ENCODE measurements around the gene DELE1.

DELE1 gene

GRCh38 chr5:141966275-141966962, 42.7 kb downstream of the DELE1 start:
- ATAC-seq (replicated peaks) (no peak), DNase-seq (no peak)
- peak overlapping the region; percentile 56 for H3K27ac Mint-ChIP-seq
- H3K27me3 Mint-ChIP-seq, result no peaks in the 10 kb centered on the region
- H3K4me3 Mint-ChIP-seq, result no peak overlapping the region
- H3K9me3 Mint-ChIP-seq, result no peaks in the 10 kb centered on the region
- H3K36me3 Mint-ChIP-seq, result peaks cover 0 to 3% of the 10 kb centered on the region in 2 donors
- peaks cover 24 to 40% of the 10 kb centered on the region in 2 donors for H3K4me1 Mint-ChIP-seq

GRCh38 chr5:141966963-141967333, 43.3 kb downstream of the DELE1 start:
- ATAC-seq (replicated peaks) (no peak), DNase-seq (no peak)
- Mint-ChIP-seq H3K36me3 (peaks cover 0 to 4% of the 10 kb centered on the region in 2 donors), H3K9me3 (no peaks in the 10 kb centered on the region), H3K4me1 (peaks cover 24 to 43% of the 10 kb centered on the region in 2 donors), H3K27me3 (no peaks in the 10 kb centered on the region), H3K4me3 (no peak overlapping the region), H3K27ac (peak overlapping the region; percentile 56)

DNA sequence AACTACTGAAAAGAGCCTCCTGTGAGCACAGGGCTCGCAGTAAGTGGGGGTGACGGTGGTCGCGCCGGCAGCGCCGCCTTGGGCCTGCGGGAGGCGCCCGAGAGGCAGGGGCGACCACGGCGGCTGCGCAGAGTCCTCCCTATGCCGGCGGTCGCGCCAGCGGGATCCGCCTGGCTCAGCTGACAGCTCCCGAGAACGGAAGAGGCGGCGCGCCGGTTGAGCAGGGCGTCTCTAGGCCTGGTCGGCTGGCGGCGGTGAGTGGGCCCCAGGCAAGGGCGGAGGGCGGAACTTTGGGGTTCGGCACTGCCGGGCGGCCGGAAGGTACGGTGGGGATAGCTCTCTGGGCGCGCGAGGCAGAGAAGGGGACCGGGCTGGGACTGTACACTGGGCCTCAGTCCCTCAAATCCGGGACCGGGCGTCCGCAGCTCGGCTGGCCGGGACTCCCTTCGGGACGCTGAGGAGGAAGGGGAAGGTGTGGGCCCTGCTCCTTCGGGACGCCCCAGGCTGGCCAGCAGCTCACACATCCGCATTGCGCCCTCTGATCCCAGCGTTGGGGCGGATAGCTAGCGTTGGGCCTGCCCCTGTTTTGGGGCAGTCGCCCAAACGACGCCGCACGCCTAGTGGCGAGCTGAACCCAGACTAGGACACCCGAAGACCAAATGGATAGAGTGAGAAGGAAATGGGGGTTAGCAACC, 45.4 kb downstream of the DELE1 start, which contains the start of gene RNF14:
TSS of gene RNF14 (plus strand) at position 192 of the 695 bp plus-strand sequence. CDS start 4,484 bp downstream, outside the sequence.
- Mint-ChIP-seq H3K4me3 (peak within 1 kb of the TSS; percentile 87 to 97), H3K4me1 (peaks cover 24 to 43% of the 10 kb centered on the region in 2 donors), H3K27ac (peak within 1 kb of the TSS; percentile 98), H3K9me3 (no peaks in the 10 kb centered on the region), H3K36me3 (peaks cover 2 to 7% of the 10 kb centered on the region in 2 donors), H3K27me3 (no peaks in the 10 kb centered on the region)
- ATAC-seq (replicated peaks), result peak; percentile 92 to 95
- DNase-seq, result peak; percentile 94

DNA sequence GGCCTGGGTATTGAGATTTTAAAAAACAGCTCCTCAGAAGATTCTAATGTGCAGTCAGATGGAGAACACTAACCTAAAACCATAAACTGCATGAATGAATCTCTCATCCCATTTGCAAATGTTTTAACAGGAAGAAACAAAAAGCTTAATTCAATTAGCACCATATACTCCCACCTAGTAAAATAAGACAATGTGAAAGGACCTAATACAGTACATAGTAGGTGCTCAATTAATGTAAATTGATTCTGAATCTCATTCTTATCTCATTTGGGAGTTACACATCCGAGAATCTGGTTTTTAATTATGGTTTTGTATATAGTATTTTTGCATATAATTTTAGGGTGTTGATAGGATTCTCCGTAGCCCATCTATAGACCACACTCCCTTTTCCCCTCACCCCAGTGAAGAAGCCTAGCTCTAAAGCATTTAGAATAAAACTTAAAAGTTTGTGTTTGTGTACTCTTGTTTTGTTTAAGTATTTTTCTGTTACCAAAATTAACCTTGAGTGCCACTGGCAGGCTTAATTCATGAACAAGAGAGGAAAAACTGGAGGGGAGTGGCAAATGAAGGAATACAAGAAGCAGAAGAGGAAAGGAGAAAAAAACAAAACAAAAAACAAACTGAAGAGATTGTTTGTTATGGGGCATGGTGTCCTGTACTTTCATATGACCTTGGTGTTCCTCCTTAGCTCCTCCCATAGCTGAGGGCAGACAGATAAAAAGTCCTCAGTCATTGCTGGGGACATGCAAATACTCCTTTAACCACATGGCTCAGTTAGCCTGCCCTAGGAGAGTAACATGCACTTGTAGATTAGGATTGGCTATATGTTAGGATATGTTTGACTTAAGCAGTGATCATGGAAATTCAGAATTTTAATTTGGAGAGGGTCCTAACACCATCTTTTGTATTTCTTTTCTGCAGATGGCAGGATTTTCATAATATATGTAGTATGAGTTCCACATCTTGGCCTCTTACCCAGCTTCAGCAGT, 46.4 kb downstream of the DELE1 start:
- H3K27ac Mint-ChIP-seq, result peak overlapping the region; percentile 98
- H3K27me3 Mint-ChIP-seq, result no peaks in the 10 kb centered on the region
- no peaks in the 10 kb centered on the region for H3K9me3 Mint-ChIP-seq
- peak; percentile 28 to 33 for ATAC-seq (replicated peaks)
- DNase-seq, result no peak
- peaks cover 2 to 15% of the 10 kb centered on the region in 2 donors for H3K36me3 Mint-ChIP-seq
- peaks cover 24 to 43% of the 10 kb centered on the region in 2 donors for H3K4me1 Mint-ChIP-seq
- H3K4me3 Mint-ChIP-seq, result peak overlapping the region; percentile 87 to 97

- Mint-ChIP-seq H3K9me3 (no peaks in the 10 kb centered on the region), H3K4me3 (no peak overlapping the region), H3K36me3 (peaks cover 18 to 33% of the 10 kb centered on the region in 2 donors), H3K27me3 (no peaks in the 10 kb centered on the region), H3K27ac (no peak overlapping the region), H3K4me1 (peaks cover 11 to 21% of the 10 kb centered on the region in 2 donors)
- ATAC-seq (replicated peaks) (no peak), DNase-seq (no peak)
Measured at GRCh38 chr5:141973871-141974595, 50.4 kb downstream of the DELE1 start.

DNA sequence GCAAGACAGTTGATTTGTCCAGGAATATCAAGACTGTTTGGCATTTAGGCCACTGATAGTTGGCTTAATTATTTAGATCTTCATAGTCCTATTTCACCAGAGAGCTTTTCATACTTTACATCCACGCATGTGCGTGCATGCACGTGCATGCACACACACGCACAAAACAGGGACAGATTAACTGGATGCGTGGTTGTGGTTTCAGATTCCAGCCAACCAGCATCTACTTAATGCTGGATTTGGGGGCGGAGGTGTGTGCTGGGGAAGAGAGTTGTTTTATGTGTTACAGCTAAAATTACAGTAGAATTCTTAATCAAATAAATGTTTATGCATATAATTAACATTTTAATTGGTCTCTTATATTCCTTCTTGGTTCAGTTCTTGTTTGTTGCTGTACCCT, 52.5 kb downstream of the DELE1 start:
- peaks cover 2 to 6% of the 10 kb centered on the region in 2 donors for H3K4me1 Mint-ChIP-seq
- H3K27me3 Mint-ChIP-seq, result no peaks in the 10 kb centered on the region
- DNase-seq (no peak), ATAC-seq (replicated peaks) (no peak)
- no peak overlapping the region for H3K4me3 Mint-ChIP-seq
- H3K27ac Mint-ChIP-seq, result no peak overlapping the region
- H3K36me3 Mint-ChIP-seq, result peaks cover 28 to 44% of the 10 kb centered on the region in 2 donors
- no peaks in the 10 kb centered on the region for H3K9me3 Mint-ChIP-seq

DNA sequence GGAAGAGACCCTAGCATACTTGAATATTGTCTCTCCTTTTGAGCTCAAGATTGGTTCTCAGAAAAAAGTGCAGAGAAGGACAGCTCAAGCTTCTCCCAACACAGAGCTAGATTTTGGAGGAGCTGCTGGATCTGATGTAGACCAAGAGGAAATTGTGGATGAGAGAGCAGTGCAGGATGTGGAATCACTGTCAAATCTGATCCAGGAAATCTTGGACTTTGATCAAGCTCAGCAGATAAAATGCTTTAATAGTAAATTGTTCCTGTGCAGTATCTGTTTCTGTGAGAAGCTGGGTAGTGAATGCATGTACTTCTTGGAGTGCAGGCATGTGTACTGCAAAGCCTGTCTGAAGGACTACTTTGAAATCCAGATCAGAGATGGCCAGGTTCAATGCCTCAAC, 54.7 kb downstream of the DELE1 start:
- peaks cover 34 to 58% of the 10 kb centered on the region in 2 donors for H3K36me3 Mint-ChIP-seq

DNA sequence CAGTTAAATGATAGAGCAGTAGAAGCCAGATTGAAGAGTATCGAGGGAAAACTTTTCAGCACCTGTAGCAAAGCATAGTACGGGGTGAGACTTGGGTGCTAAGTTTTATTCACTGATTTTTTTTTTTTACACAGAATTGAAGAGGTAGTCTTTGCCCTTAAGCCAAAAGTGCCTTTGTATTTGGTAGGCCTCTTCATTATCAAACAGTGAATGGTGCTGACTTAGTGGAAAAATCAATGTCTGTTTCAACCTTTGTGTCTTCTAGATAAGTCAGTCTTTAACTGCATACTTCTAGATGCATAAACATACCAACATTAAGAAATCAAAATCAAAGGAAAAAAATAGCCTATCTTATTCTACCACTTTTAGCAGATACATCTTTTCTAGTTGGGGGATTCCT, 59.0 kb downstream of the DELE1 start:
- Mint-ChIP-seq H3K27me3 (no peaks in the 10 kb centered on the region), H3K27ac (no peak overlapping the region), H3K36me3 (peaks cover 44 to 55% of the 10 kb centered on the region in 2 donors), H3K9me3 (no peaks in the 10 kb centered on the region), H3K4me3 (no peak overlapping the region), H3K4me1 (no peaks in the 10 kb centered on the region)
- ATAC-seq (replicated peaks), result no peak
- no peak for DNase-seq

More for the DNA sequence above, 54.7 kb downstream of the DELE1 start:
- Mint-ChIP-seq H3K27me3 (no peaks in the 10 kb centered on the region), H3K4me1 (peaks cover 0 to 2% of the 10 kb centered on the region in 2 donors), H3K9me3 (no peaks in the 10 kb centered on the region), H3K4me3 (no peak overlapping the region), H3K27ac (no peak overlapping the region)
- DNase-seq, result no peak
- no peak for ATAC-seq (replicated peaks)

DNA sequence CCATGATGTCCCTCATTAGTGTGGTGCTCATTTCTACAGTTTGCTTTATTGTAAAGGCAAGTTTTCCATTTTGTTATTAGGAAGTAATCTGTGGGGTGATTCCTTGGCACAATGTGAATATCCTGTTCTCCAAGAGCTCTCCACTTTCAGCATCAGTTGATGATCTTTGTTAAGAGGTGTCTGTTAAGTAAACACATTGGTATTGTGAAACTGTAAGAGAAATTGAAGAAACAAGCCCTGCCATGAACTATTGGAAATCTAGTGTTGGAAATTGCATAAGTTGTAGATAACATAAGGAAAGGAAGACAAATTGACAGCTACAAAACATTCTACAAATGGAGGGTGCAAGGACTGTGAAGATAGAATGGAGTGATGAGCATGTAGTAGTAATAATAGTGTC, 62.4 kb downstream of the DELE1 start:
- no peaks in the 10 kb centered on the region for H3K27me3 Mint-ChIP-seq

DNA sequence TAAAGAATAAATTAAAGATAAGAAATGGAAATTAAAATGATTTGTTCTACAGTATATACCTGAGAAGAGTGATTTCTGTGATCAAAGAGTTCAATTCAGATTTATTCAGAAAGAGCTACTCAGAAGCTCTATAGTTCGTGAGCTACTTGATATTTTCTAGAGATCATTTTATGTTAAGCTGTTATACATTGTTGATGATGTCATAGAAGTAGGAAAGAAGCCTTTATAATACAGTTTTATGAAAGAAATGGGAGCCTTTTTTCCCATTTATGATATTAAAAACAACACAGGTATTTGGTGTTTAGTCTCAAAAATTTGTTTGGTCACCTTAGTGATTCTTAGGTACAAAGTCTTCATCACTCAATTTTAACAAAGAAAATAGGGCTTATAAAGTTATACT, 66.0 kb downstream of the DELE1 start:
- Mint-ChIP-seq H3K27ac (no peak overlapping the region), H3K9me3 (no peaks in the 10 kb centered on the region), H3K27me3 (no peaks in the 10 kb centered on the region), H3K4me1 (peaks cover 5 to 11% of the 10 kb centered on the region in 2 donors), H3K36me3 (peaks cover 36 to 46% of the 10 kb centered on the region in 2 donors), H3K4me3 (no peak overlapping the region)
- no peak for DNase-seq
- no peak for ATAC-seq (replicated peaks)

More for the DNA sequence above, 62.4 kb downstream of the DELE1 start:
- Mint-ChIP-seq H3K27ac (peak overlapping the region; percentile 11), H3K4me3 (no peak overlapping the region), H3K36me3 (peaks cover 34 to 37% of the 10 kb centered on the region in 2 donors), H3K4me1 (no peaks in the 10 kb centered on the region), H3K9me3 (no peaks in the 10 kb centered on the region)
- DNase-seq (no peak), ATAC-seq (replicated peaks) (no peak)
